ENCODE results near the gene MICA.

Gene MICA

DNA sequence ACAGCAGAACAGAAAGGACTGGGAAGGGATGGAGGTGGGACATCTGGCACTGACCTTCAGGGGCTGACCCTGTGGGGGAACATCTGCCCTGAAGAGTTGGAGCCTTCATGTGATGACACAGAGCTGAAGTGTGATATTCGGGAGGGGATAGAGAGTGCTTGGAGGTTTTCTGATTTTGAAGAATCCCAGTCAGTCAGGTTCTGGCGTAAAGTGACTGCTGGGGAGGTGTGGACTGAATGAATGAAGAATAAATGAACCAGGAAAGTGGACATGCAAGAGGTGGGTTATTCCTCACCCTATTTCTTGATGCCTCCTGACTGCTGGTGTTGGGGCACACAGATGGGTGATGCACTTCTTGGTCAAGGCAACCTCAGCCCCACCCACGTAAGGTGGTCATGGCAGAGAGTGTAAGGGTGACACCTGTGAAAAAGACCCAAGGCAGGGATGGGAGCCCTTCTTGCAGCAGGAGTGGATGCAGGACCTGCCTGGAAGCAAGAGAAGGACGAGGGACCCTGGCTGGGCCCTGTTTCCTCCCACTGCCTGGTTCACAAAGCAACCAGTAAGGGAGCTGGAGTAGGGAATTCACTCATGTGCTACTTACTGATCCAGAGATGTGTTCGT, 13.1 kb downstream of the MICA start:
- ChIA-PET POLR2A (no interaction called here), CTCF (interaction anchor here (0.5 to 2.0 kb wide), 5 partner anchors 27 to 337 kb away, joined by 3 to 6 read pairs (median 5); no protein-coding TSS in a partner anchor)
- peaks cover 3 to 6% of the 10 kb centered on the region in 2 experiments; a peak in 2 of 3 replicates for H3K36me3 ChIP-seq (ENCODE audit: control insufficient read depth in 2 of 2, insufficient read depth in 1 of 2, low read length in 2 of 2)

DNA sequence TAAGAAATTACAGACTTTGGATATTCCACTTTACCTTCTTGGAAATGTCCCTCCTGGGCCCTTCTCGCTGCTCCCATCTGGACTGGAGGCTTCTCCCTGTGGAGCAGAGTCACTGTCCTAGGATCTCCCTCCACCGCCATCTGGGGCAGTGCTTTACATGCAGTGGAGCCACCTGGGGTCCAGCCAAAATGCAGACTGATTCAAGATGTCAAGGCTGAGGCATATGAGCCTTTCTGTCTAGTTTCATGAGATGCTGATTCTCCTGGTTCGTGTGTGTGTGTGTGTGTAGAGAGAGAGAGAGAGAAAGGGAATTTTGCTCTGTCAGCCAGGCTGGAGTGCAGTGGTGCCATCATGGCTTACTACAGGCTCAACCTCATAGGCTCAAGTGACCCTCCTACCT, 14.9 kb downstream of the MICA start:
- H3K4me1 ChIP-seq (ENCODE audit: control insufficient read depth, insufficient read depth, low read length), result no peaks in the 10 kb centered on the region
- no peaks in the 10 kb centered on the region for H3K9me3 ChIP-seq (ENCODE audit: control insufficient read depth, insufficient read depth, low read depth, low read length)
- CTCF ChIA-PET, result no interaction called here
- H3K36me3 ChIP-seq (ENCODE audit: control insufficient read depth in 2 of 2, insufficient read depth in 1 of 2, low read length in 2 of 2), result peaks cover 1 to 3% of the 10 kb centered on the region in 2 experiments; a peak in 2 of 3 replicates
- POLR2A ChIA-PET, result no interaction called here
- no peak overlapping the region for H3K4me3 ChIP-seq (ENCODE audit: low read depth, low read length)
- no peak for TF ChIP-seq ZNF791 (tag by site-specific recombination; IDR thresholded peaks at IDR 0.05)
- no peak for TF ChIP-seq ZNF677 (tag by site-specific recombination; IDR thresholded peaks at IDR 0.05)
- TF ChIP-seq ZNF747 (tag by site-specific recombination; IDR thresholded peaks at IDR 0.05), result no peak
- no peak for TF ChIP-seq ZNF623 (tag by site-specific recombination; IDR thresholded peaks at IDR 0.05)
- no peak for TF ChIP-seq ZFHX2 (tag by site-specific recombination; conservative IDR thresholded peaks at IDR 0.05)
- no peak for TF ChIP-seq GLI4 (tag by site-specific recombination; IDR thresholded peaks at IDR 0.05)
- TF ChIP-seq ZNF600 (tag by site-specific recombination; IDR thresholded peaks at IDR 0.05), result no peak
- TF ChIP-seq ZNF585B (tag by site-specific recombination; IDR thresholded peaks at IDR 0.05), result no peak
- no peak for TF ChIP-seq ZNF776 (tag by site-specific recombination; IDR thresholded peaks at IDR 0.05; ENCODE audit: borderline replicate concordance)
- no peak for TF ChIP-seq INSM2 (tag by site-specific recombination; IDR thresholded peaks at IDR 0.05)
- no peak for TF ChIP-seq ZNF350 (tag by site-specific recombination; IDR thresholded peaks at IDR 0.05)
- no peak for TF ChIP-seq ZNF335 (tag by site-specific recombination; conservative IDR thresholded peaks at IDR 0.05)
- TF ChIP-seq PBX3 (CRISPR knock-in tag; IDR thresholded peaks at IDR 0.05), result no peak
- TF ChIP-seq ZNF473 (tag by site-specific recombination; IDR thresholded peaks at IDR 0.05), result no peak
- TF ChIP-seq EGR2 (tag by site-specific recombination; IDR thresholded peaks at IDR 0.05; ENCODE audit: low read depth), result no peak
- no peak for TF ChIP-seq ZNF2 (tag by site-specific recombination; IDR thresholded peaks at IDR 0.05)
- no peak overlapping the region for H3K27ac ChIP-seq (ENCODE audit: extremely low read depth, low read depth, low read length)

More for the DNA sequence above, 13.1 kb downstream of the MICA start:
- TF ChIP-seq ZIC2 (tag by site-specific recombination; IDR thresholded peaks at IDR 0.05), result no peak
- TF ChIP-seq, protein P1, sequence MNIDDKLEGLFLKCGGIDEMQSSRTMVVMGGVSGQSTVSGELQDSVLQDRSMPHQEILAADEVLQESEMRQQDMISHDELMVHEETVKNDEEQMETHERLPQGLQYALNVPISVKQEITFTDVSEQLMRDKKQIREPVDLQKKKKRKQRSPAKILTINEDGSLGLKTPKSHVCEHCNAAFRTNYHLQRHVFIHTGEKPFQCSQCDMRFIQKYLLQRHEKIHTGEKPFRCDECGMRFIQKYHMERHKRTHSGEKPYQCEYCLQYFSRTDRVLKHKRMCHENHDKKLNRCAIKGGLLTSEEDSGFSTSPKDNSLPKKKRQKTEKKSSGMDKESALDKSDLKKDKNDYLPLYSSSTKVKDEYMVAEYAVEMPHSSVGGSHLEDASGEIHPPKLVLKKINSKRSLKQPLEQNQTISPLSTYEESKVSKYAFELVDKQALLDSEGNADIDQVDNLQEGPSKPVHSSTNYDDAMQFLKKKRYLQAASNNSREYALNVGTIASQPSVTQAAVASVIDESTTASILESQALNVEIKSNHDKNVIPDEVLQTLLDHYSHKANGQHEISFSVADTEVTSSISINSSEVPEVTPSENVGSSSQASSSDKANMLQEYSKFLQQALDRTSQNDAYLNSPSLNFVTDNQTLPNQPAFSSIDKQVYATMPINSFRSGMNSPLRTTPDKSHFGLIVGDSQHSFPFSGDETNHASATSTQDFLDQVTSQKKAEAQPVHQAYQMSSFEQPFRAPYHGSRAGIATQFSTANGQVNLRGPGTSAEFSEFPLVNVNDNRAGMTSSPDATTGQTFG (tag by site-specific recombination; IDR thresholded peaks at IDR 0.05; ENCODE audit: borderline replicate concordance), result no peak
- TF ChIP-seq ZNF707 (tag by site-specific recombination; IDR thresholded peaks at IDR 0.05), result no peak
- TF ChIP-seq ZNF266 (tag by site-specific recombination; IDR thresholded peaks at IDR 0.05; ENCODE audit: low read depth), result no peak
- no peak for TF ChIP-seq ZNF664 (tag by site-specific recombination; IDR thresholded peaks at IDR 0.05)
- no peaks in the 10 kb centered on the region for H3K9me3 ChIP-seq (ENCODE audit: control insufficient read depth, insufficient read depth, low read depth, low read length)
- no peaks in the 10 kb centered on the region for H3K4me1 ChIP-seq (ENCODE audit: control insufficient read depth, insufficient read depth, low read length)
- no peak overlapping the region for H3K27ac ChIP-seq (ENCODE audit: extremely low read depth, low read depth, low read length)
- H3K4me3 ChIP-seq (ENCODE audit: low read depth, low read length), result no peak overlapping the region
